HG03558 (cell line): ENCODE results near the gene MBD2.
A peak's percentile ranks its signal among the peaks of the same experiment; 100 is the strongest.
"Not testable (repeated sequence)": the region's sequence is repeated elsewhere in the genome, so short reads cannot be mapped to it uniquely, and the experiment has no call there.

Source experiments
- ATAC-seq: cut with Tn5 transposase; IDR thresholded peaks from one replicate; pipeline ENCODE4 v1.9.1; 2021; ENCODE audit warnings: moderate number of reproducible peaks; ENCODE audit not compliant: unreplicated experiment; ENCODE audit errors: extremely low read depth

Gene MBD2

DNA sequence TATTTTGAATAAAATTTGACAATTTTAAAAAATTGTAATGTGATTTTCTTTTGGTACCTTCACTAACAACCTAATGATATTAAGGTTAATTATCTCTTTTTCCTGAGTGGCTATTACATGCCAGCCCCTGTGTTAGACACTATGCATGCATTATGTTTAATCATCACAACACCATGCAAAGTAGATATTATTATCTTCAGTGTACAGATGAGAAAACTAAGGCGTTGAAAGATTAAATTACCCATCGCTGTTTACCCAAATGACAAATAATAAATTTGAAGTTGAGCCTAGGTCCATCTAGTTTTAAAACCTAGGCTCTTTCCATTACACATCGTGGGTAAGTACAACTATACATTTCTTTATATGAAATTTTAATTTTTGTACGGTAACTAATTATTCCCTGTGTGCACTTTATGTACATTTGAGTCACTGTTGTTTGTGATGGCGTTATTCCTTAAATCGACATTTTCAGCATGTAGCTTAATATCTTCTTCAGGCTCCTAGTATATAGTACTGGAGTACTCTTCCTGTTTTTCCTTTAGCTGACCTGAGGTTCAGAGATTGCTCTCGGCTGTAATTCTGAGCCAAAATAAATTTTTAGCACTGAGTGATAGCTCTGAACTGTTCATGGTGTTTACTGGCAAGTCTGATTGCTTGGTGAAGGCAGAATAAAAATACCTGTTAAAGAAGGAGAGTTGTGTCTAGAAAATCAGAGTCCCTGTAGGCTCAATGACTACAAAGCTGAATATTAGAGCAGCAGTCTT, 13.9 kb upstream of the MBD2 start:
- ATAC-seq, result no peak

DNA sequence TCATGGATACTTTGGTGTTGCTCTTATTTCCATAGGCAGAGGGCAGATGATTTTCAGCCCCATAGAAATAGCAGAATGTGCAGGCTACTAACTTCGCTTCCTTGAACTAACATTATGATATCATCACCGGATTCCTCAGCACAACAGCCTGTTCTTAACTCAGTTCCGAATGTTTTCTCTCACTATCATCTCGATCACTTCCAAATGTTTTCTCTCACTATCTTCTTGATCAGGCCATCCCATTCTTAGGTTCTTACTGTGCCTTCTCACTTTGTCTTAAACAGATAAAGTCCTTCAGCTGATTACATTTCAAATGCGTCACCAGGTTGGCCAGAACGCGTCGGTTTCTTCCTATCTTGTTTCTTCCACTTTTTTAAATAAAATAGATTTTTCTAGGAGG, 11.4 kb upstream of the MBD2 start:
- no peak for ATAC-seq

DNA sequence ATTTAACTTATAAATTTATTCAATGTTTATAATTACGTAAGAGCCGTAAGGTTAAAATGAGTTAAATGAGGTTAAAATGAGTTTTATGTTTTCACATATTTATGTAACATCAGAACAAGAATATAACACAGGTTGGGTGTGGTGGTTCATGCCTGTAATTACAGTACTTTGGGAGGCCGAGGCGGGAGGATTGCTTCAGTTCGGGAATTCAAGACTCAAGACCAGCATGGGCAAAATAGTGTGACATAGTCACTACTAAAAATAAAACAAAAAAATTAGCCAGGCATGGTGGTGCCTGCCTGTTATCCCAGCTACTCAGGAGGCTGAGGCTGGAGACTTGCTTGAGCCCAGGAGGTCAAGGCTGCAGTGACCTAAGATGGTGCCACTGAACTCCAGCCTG, 9.3 kb upstream of the MBD2 start:
- ATAC-seq, result no peak

DNA sequence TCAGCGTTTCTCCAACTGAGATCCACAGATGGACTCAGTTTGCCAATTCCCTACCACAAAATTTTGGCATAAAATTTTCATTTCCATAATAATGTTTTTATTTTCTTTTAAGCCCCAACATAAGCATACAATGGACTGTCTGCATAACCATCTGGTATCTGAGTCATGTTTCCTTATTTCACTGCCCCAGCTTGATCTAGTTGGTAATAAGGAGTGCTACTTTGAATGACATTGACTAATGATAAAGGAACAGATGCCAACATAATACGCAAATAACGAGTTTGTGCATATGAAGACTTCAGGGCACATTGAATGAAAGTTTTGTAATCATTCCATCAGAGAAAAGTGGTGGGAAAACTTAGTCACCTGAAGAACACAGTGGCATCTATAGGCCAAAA, 8.8 kb upstream of the MBD2 start:
- no peak for ATAC-seq

DNA sequence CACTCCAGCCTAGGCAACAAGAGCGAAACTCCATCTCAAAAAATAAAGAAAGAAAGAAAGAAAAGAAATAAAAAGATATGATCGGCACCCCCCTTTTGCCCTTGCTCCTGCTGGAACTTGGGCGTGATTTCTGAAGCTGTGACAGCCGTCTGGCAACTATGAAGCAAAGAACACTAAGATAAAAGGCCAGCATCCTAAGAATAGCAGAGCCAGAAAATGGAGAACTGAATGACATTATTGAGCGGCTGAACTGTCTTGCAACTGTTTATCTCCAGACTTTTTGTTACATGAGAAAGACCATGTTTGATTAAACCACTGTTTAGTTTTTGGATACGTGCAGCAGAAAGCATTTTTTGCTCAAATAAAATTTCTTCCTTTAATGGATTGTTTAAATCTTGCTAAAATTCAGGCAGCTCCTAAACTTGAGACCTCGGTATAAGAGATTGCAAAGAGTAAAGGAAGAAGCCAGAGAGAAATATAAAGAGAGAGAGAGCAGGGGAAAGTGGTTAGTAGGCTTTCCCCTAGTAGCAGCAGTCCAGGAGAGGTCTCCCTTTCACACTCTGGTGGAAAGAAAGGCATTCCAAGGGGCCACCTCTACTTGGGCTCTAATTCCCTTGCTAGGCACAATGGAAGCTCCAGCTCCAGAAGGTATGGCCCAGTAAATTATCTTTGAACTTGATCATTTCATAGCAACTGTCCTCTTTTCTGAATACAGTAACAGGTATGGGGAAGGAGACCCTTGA, 8.2 kb upstream of the MBD2 start:
- no peak for ATAC-seq

DNA sequence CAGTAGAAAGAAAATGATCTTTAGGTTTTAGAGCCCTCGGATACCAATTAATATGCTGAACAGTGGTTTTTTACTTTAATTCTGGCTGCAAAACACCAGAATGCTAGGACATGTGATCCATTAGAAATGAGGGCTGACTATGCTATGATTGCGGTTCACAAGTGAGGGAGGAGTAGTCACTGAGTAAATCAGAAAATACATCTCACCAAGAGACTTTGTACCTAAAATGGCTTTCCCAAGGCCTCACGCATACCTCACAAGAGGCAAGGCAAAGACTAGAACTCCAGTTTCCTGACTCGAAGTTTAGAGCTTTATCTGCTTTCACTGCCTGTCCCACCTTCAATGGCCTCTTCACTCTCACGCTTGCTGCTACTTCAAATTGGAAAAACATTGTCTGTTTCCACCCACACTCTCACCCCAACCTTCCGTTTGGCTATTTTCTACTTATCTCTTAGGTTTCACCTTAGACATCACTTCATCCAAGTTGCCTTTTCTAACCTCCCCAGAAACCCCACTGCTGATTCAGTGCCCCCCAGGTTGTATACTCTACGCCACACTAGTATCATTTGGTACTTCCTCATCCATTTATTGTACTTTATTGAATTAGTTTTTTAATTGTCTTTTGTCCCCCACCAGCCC, 5.1 kb upstream of the MBD2 start:
- ATAC-seq, result no peak

DNA sequence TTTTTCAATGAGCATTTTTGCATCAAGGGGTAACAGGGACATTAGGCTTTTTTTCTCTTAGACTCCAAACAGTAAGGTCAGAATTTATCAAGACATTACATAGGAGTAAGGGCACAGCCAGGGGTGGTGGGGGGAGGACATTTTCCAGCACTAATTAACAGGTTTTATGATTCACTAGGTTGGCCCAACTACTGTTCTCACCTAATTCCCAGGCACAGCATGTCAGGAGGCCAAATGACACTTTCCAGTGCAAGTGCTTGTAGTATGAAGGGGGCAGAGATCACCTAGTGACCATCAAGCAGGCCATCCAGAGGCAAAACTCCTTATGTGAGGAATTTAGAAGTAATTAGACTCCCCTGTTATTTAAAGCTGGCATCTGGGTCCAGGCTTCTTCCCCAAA, 3.9 kb upstream of the MBD2 start:
- no peak for ATAC-seq

DNA sequence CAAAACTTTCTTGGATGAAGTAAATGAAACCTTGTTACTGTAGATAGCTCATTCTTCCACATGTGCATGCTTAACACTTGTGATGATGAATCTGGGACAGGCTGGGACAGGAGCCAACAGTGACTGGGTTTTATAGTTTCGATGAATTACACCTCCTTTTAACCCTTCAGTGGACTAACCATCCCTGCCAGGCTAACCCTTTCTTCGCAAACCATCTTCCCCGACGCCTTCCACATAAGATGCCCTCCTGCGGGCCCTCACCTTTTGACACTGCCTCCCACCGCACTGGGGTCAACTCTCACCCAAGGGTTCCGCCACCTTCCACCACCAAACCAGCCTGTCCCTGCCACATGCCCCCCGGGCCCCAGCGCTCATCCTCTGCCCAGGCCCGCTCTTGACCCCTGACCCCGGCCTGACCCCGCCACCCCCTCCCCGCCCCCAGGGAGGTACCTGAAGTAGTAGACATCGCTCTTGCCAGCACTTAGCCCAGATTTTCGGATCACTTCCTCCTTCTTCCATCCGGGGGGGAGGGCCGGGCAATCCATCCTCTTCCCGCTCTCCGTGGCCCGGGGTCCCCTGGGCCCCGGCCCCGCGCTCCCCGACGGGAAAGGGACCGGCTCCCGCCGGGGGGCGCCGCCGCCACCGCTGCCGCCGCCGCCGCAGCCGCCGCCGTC, 764 bp downstream of the MBD2 start:
- peak; percentile 6 for ATAC-seq

DNA sequence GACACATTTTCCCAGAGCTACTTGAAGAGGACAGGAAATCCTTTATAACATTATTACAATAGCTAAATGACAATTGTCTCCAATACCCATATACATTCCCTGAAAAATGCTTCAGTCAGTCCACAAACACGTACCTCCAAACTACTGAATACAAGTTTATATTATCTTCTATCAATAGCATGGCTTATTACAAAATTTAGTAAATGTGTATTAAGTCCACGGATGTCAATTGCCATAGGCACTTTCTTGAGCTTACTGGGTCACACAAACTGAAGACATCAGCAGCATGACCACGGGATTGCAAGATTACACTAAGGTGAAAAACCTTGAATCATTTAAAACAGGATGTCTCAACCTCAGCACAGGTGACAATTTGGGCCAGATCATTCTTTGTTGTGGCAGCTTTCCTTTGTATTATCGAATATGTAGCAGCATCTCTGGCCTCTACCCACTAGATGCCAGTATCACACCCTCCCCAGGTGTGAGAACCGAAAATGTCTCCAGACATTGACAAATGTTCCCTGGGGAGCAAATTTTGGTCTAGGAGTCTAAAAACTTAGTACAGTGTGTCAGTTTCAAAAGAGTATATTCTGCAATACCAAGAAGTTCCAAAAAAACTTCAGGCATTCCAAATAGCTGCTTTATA, 1.4 kb downstream of the MBD2 start:
- ATAC-seq, result peak; percentile 27

DNA sequence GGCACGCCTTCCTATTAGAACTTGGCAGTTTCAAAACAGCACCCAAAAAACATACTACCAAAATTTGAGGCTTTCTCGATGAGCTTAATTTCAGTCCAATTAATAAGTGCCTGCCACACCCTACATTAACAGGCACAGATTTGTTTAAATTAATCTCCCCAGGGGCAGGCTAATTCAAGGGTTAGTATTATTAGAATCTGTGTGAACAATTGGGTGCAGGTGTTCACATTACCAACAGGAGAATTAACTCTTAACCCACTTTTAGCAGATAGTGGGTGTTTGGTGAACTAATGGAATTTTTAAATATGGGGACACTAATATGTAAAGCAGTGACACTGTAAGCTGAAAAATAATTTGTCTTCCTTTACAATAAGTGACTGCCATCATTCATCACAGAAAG, 4.1 kb downstream of the MBD2 start:
- ATAC-seq, result no peak

DNA sequence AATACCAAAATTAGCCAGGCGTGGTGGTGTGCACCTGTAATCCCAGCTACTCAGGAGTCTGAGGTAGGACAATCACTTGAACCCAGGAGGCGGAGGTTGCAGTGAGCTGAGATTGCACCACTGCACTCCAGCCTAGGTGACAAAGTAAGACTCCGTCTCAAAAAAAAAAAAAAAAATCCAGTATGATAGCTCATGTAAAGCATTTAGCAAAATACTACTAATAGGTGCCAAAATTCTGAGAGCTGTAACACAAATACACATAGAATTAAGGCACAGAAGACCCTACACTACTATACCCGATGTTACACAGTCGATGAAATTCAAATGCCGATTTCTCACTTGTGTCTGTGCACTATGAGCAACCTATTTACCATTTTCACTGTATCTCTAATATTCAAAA, 5.7 kb downstream of the MBD2 start:
- not testable (repeated sequence) for ATAC-seq

DNA sequence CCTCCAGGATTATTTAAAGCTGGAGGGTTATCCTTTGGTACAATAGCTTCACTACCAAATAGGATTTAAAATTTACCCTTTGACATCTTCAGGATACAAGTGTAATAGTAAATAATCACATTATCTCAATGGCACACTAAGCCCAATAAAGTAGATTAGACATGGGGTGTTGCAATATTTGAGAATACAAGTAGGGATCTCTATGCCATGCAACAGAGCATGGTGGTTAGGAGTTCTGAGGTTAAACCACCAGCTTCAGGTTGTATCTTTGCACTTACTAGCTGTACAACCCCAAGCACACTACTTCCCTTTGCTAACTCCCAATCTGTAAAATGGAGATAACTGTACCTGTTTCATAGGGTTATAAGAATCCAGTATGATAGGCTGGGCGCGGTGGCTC, 6.2 kb downstream of the MBD2 start:
- no peak for ATAC-seq

DNA sequence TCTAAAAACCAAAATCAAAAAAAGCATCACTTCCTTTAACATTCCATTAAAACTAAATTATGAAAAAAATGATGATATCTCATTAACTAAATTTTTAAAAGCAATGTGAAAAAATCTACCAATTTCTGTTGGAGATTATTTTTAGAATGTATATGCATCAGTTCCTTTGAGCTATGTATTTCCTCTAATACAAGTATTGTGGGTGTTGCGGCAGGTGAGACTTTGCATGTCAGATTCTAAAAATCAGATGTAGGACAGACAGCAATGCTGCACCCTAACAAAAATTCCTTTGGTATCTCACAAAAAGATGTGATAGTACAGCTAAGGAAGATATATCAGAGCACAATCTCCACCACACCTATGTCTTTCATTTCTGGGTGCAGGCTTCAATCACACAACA, 6.8 kb downstream of the MBD2 start:
- no peak for ATAC-seq

DNA sequence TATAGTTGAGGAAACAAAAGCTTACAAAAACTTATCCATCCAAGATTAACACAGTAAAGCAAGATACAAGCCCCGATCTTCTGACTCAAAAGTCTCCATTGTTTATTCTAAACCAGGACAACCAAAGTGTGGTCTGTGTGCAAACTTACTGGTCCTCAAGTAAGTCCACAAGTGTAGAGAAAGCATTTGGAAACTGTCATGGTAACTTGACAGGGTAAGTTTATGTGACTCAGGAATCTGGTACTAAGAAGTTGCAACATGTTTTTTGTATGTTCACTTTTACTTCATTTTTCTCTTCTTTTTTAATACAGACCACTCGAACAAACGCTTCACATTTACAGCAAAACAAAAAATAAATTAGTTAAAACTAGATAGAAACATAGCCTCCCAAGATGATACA, 9.4 kb downstream of the MBD2 start:
- ATAC-seq, result no peak

DNA sequence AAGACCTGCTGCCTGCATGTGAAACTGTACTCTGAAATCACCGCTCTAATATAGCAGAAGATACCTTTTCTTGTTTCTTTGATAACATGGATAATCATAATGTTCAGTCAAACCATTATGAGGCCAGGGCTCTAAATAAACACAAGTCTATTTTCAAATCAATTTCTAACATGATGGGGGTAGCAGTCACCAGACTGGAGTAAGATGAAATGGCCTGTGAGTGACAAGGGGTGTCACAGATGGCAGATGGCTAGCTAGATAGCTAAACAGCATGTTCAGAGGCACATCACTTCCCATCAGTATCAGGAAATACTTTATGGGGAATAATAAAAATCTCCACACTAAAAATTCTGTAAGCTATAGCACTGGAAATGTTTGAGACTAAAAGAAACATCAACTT, 14.0 kb downstream of the MBD2 start:
- ATAC-seq, result no peak

DNA sequence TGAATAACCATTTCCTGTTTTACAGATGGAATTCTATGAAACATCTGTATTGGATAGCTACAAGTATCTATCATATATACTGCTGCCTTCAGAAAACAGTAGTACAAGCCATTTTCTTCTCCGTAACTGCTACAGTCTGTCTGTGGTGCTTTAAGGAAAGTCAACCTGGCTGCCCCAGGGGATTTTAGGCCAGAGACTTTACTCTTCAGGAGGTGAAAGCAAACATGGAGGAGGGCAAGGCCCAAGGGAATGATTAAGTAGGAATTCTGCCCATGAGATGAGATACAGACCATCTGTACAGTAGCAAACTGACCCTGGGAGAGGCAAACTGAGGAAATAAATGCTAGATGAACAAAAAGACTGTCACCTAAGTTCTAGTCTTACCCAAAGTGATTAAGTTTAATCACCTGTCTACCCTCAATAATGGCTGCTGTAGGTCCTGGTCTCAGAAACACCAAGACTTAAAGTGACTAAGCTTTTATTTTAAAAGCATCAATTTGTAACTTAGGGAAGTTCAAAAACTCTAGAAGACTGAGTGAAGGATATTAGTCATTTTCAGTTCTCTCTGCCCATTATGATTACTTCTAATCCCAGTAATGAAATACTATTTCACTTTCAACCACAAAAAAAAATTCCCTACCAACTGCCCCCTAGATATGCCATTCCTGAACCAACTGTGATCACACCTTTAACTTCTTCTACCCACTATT, 14.8 kb downstream of the MBD2 start:
- ATAC-seq, result peak; percentile 87

DNA sequence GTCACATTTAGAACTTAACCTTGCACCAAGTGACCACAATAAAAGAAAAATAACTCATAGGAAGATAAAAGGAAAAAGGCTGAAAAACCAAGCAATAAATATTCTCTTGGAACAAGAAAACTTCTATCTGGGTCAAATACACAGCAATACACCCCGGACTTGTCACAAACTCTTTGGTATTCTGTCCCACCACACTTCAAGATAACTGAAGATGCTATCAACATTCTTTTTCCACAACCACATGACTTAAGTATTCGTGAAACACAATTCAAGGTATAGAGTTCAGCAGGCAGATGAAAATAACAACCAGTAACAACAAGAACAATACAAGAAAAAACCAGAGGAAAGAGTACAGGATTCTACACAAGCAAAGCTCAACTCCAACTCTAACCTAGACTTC, 18.0 kb downstream of the MBD2 start:
- no peak for ATAC-seq

DNA sequence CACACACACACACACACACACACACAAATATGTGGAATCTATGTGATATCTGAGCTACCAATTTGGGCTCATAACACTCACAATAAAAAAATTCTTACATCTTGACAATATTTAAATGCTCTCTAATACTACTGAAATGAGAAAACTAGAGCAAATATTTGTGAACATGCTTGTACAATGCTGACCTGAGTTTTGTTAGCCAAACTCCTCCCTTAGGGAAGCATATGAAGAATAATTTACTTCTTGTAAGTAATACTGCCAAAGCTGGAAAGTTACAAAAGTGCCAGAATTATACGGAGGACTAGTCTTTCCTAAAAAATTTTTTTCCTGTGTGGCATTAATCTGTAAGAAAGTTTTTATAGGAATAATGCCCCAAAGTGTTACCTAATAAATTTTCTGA, 18.5 kb downstream of the MBD2 start:
- no peak for ATAC-seq

DNA sequence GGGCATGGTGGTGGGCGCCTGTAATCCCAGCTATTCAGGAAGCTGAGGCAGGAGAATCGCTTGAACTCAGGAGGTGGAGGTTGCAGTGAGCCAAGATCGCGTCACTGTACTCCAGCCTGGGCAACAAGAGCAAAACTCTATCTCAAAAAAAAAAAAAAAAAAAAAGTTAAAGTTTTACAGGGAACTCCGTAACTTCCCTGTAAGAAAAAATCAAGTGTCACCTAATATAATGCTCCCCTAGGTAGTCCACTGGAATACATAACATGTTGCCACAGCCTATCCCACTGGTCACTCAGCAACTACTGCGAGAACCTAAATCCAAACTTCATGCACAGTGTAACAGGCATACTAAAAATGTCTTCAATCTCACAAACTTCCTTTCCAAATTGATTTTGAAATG, 19.0 kb downstream of the MBD2 start:
- not testable (repeated sequence) for ATAC-seq

DNA sequence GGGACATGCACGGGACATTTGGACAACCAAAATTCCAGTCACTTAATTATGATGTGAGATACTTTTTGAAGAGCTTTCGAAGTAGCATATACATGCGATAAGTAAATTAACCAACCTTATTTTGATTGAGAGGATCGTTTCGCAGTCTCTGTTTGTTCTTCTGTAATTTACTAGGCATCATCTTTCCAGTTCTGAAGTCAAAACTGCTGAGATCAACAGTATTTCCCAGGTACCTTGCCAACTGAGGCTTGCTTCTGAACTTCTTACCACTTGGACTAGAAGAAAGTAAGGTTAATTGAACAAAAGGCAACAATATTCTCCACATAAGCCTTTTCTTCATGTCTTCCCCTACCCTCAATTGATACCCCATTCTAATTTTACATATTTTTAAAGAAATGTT, 19.6 kb downstream of the MBD2 start:
- ATAC-seq, result no peak
